ENCODE measurements around the gene STK10. TPM values are rescaled to one million over a fixed set of nuclear protein-coding genes. Genes with fewer than 3 reads are reported as not detected.

The STK10 gene
- total RNA-seq, 4 donors from 2014 or later = 3.3 to 24.6 (median 13.4) TPM

GRCh38 chr5:172177176-172177575 is 10.8 kb downstream of the STK10 start:
- no peak overlapping the region for H3K27ac ChIP-seq
- H3K36me3 ChIP-seq = no peaks in the 10 kb centered on the region
- H3K4me1 ChIP-seq = no peaks in the 10 kb centered on the region
- intact Hi-C loops (cut with DNase I; ENCODE audit: low total_unique reads) = no loop called here
- no peak for TF ChIP-seq POLR2A (IDR thresholded peaks at IDR 0.05)
- no peak for TF ChIP-seq CTCF (IDR thresholded peaks at IDR 0.05)
- H3K9me3 ChIP-seq = no peaks in the 10 kb centered on the region
- H3K4me3 ChIP-seq = no peak overlapping the region
- no peak for DNase-seq
- no peaks in the 10 kb centered on the region for H3K27me3 ChIP-seq

- TF ChIP-seq POLR2A (IDR thresholded peaks at IDR 0.05) = no peak
- TF ChIP-seq CTCF (IDR thresholded peaks at IDR 0.05) = no peak
- H3K36me3 ChIP-seq = no peaks in the 10 kb centered on the region
- no peak overlapping the region for H3K4me3 ChIP-seq
- no peak for DNase-seq
- H3K27me3 ChIP-seq = no peaks in the 10 kb centered on the region
- intact Hi-C loops (cut with DNase I; ENCODE audit: low total_unique reads) = no loop called here
- H3K4me1 ChIP-seq = no peaks in the 10 kb centered on the region
- H3K27ac ChIP-seq = no peak overlapping the region
- H3K9me3 ChIP-seq = no peaks in the 10 kb centered on the region
Observed at GRCh38 chr5:172175263-172175719, 12.7 kb downstream of the STK10 start.

GRCh38 chr5:172173564-172174153 is 14.4 kb downstream of the STK10 start:
- Histone ChIP-seq H3K4me3 (no peak overlapping the region), H3K36me3 (no peaks in the 10 kb centered on the region), H3K27ac (no peak overlapping the region), H3K9me3 (no peaks in the 10 kb centered on the region), H3K4me1 (no peaks in the 10 kb centered on the region), H3K27me3 (no peaks in the 10 kb centered on the region)
- TF ChIP-seq CTCF (IDR thresholded peaks at IDR 0.05) (no peak), POLR2A (IDR thresholded peaks at IDR 0.05) (no peak)
- DNase-seq = no peak
- intact Hi-C loops (cut with DNase I; ENCODE audit: low total_unique reads) = no loop called here

- no peak overlapping the region for H3K4me3 ChIP-seq
- H3K4me1 ChIP-seq = no peaks in the 10 kb centered on the region
- no peak overlapping the region for H3K27ac ChIP-seq
- intact Hi-C loops (cut with DNase I; ENCODE audit: low total_unique reads) = no loop called here
- H3K36me3 ChIP-seq = no peaks in the 10 kb centered on the region
- H3K27me3 ChIP-seq = no peaks in the 10 kb centered on the region
- H3K9me3 ChIP-seq = no peaks in the 10 kb centered on the region
- no peak for TF ChIP-seq POLR2A (IDR thresholded peaks at IDR 0.05)
- no peak for TF ChIP-seq CTCF (IDR thresholded peaks at IDR 0.05)
- DNase-seq = no peak
Observed at GRCh38 chr5:172172912-172173563, 15.0 kb downstream of the STK10 start.

- TF ChIP-seq POLR2A (IDR thresholded peaks at IDR 0.05) (no peak), CTCF (IDR thresholded peaks at IDR 0.05) (no peak)
- Histone ChIP-seq H3K4me1 (no peaks in the 10 kb centered on the region), H3K4me3 (no peak overlapping the region), H3K36me3 (no peaks in the 10 kb centered on the region), H3K9me3 (no peaks in the 10 kb centered on the region), H3K27ac (no peak overlapping the region), H3K27me3 (no peaks in the 10 kb centered on the region)
- no peak for DNase-seq
- intact Hi-C loops (cut with DNase I; ENCODE audit: low total_unique reads) = no loop called here
Observed at GRCh38 chr5:172171118-172171517, 16.9 kb downstream of the STK10 start.
